GM19395 (cell line): Measurements from ENCODE around the gene CLIC2.

Experiments used
- ATAC-seq: cut with Tn5 transposase; IDR thresholded peaks from one replicate; pipeline ENCODE4 v1.9.1; 2021; ENCODE audit warnings: mild to moderate bottlenecking, moderate library complexity; ENCODE audit not compliant: unreplicated experiment

CLIC2 gene

GRCh38 chrX:155263854-155264628, 70.4 kb downstream of the CLIC2 start, which contains the start of gene RAB39B:
Gene RAB39B, minus strand, starts transcription at chrX:155264491. Its CDS starts 203 bp downstream, at chrX:155264288.
- ATAC-seq = peak; percentile 91

DNA sequence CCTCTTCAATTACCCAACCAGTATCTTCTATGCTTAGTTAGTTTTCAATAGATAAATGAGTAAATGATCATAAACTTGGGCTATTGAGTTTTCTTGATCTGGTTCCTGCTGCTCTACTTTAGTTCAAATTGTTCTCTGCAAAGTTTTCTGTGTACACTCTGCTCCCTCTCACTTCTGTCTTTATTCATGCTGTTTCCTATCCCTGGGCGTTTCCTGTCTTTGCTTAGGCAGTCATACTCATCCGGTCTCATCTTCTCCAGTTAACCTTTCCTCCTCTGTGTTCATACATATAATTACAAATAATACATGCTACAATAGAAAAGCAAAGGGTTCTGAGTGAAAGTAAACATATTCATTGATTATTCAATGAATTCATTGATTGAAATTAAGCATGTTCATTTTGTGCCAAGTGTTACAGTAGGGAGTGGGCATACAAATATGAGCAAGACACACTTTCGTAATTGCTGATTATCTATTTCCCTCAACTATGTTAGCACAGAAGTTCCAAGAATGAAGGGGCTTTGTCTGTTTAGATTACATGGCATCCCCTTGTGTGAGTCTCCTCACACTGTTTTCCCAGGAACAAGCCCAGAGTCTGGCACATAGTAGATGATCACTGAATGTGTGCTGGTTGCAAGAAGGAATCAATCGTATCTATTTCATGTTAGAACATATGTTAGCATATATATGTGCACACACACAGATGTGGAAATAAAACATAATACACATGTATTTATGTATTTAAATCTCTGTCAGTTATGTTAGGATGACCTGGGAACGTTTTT, 71.3 kb downstream of the CLIC2 start:
- peak; percentile 16 for ATAC-seq

DNA sequence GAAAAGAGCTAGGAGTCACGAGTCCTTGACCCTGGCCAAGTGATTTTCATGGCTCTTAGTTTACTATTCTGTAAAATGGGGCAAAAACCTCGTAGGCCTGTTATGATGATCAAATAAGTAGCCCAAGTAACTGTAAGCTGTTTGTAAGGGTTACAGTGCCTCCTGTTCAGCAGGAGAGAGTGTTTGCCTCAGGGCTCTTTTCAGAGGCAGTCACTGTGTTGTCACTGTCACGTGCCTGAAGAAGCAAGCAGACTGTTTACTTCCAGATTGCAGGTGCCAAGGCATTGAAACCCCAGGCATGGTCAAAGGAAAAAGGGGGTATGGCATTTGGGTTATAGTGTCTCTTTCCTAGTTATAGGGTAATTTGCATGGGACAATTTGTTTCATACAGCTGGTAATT, 74.7 kb downstream of the CLIC2 start:
- no peak for ATAC-seq

GRCh38 chrX:155251391-155251790, 83.0 kb downstream of the CLIC2 start:
- no peak for ATAC-seq

DNA sequence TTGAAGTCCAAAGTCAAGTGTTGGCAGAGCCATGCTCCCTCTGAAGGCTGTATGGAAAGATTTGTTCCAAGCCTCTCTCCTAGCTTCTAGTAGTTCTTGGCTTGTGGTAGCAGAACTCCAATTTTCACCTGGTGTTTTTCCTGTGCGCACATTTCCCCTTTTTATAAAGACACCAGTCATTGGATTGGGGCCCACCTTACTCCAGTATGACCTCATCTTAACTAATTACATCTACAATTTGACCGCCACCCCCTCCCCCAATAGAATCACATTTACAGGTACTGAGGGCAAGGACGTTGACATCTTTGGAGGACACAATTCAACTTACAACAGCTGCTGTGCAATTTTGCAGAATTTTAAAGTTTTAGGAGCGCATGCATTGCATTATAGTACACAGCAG, 86.9 kb downstream of the CLIC2 start:
- no peak for ATAC-seq

GRCh38 chrX:155246748-155247147, 87.7 kb downstream of the CLIC2 start:
- no peak for ATAC-seq

GRCh38 chrX:155242300-155242699, 92.1 kb downstream of the CLIC2 start:
- ATAC-seq = no peak

- ATAC-seq = no peak
Measured at GRCh38 chrX:155237719-155238118, 96.7 kb downstream of the CLIC2 start.

DNA sequence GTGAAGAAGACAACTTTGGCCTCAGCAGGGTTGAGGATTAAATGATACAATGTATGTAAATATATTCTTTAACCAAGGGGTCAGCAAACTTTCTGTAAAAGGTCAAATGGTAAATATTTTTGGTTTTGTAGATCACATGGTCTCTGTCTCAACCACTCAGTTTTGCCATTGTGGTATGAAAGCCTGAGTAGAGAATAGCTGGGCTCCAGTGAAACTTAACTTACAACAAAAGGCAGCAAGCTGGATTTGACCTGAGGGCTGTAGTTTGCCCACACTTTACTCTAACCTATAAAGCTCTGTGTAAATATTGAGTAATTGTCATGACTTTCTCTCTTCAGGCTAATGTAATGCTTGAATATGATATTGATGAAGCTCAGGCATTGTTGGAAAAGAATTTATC, 98.5 kb downstream of the CLIC2 start:
- no peak for ATAC-seq

DNA sequence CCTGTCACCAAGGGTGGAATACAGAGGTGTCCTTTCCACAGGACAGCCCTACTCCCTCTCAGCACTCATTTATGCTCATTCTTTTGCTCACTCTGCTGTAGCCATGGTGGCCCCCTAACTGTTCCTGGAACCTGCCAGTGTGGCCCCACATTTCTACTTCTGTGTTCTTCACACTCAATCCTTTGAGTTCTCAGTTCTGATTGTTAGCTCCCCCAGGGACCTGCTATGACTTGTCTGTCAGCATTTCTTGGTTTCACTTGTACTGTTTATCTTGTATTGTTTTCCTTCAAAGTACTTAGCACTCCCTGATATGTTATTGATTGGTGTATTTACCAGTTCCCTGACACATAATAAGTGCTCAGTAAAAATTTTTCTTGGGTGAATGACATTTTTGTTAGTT, 103.3 kb downstream of the CLIC2 start:
- peak; percentile 82 for ATAC-seq
